ENCODE results near the gene TBX21. TPM values are rescaled to one million over a fixed set of nuclear protein-coding genes. Genes with fewer than 3 reads are reported as not detected.

Gene TBX21
- total RNA-seq, 3 donors from 2014 or later: 0.33 to 1.8 (median 1.0) TPM

- Histone ChIP-seq H3K36me3 (no peaks in the 10 kb centered on the region), H3K9me3 (no peaks in the 10 kb centered on the region), H3K4me3 (no peak overlapping the region), H3K27ac (no peak overlapping the region), H3K27me3 (peaks cover 0 to 33% of the 10 kb centered on the region in 2 donors), H3K4me1 (peaks cover 0 to 5% of the 10 kb centered on the region in 2 donors)
- TF ChIP-seq POLR2A (IDR thresholded peaks at IDR 0.05) (no peak), CTCF (IDR thresholded peaks at IDR 0.05) (no peak), POLR2AphosphoS5 (IDR thresholded peaks at IDR 0.05) (no peak)
- intact Hi-C loops (cut with DNase I; ENCODE audit: low total_unique reads): no loop called here
- no peak for DNase-seq (ENCODE audit: low spot score in 2 of 2)
Measured at GRCh38 chr17:47725446-47726111, 7.5 kb upstream of the TBX21 start.

- no peaks in the 10 kb centered on the region for H3K9me3 ChIP-seq
- no peaks in the 10 kb centered on the region for H3K4me1 ChIP-seq
- H3K4me3 ChIP-seq: no peak overlapping the region
- H3K27ac ChIP-seq: no peak overlapping the region
- intact Hi-C loops (cut with DNase I; ENCODE audit: low total_unique reads): no loop called here
- peaks cover 0 to 36% of the 10 kb centered on the region in 2 donors for H3K27me3 ChIP-seq
- TF ChIP-seq CTCF (IDR thresholded peaks at IDR 0.05) (no peak), POLR2AphosphoS5 (IDR thresholded peaks at IDR 0.05) (no peak), POLR2A (IDR thresholded peaks at IDR 0.05) (no peak)
- H3K36me3 ChIP-seq: no peaks in the 10 kb centered on the region
- no peak for DNase-seq (ENCODE audit: low spot score in 2 of 2)
Measured at GRCh38 chr17:47726796-47727703, 6.0 kb upstream of the TBX21 start.

- H3K4me1 ChIP-seq: no peaks in the 10 kb centered on the region
- no peak for TF ChIP-seq POLR2AphosphoS5 (IDR thresholded peaks at IDR 0.05)
- no peak for TF ChIP-seq POLR2A (IDR thresholded peaks at IDR 0.05)
- no peak for TF ChIP-seq CTCF (IDR thresholded peaks at IDR 0.05)
- no peaks in the 10 kb centered on the region for H3K36me3 ChIP-seq
- no peak for DNase-seq (ENCODE audit: low spot score in 2 of 2)
- H3K27me3 ChIP-seq: peaks cover under 1 to 37% of the 10 kb centered on the region in 2 donors
- no peak overlapping the region for H3K4me3 ChIP-seq
- H3K9me3 ChIP-seq: no peaks in the 10 kb centered on the region
- intact Hi-C loops (cut with DNase I; ENCODE audit: low total_unique reads): no loop called here
- H3K27ac ChIP-seq: no peak overlapping the region
Measured at GRCh38 chr17:47727704-47728036, 5.4 kb upstream of the TBX21 start.

GRCh38 chr17:47728214-47728877 is 4.7 kb upstream of the TBX21 start:
- Histone ChIP-seq H3K27ac (no peak overlapping the region), H3K9me3 (no peaks in the 10 kb centered on the region), H3K36me3 (no peaks in the 10 kb centered on the region), H3K4me3 (no peak overlapping the region), H3K27me3 (peaks cover 5 to 43% of the 10 kb centered on the region in 2 donors), H3K4me1 (peaks cover 0 to 3% of the 10 kb centered on the region in 2 donors)
- no peak for DNase-seq (ENCODE audit: low spot score in 2 of 2)
- no peak for TF ChIP-seq CTCF (IDR thresholded peaks at IDR 0.05)
- TF ChIP-seq POLR2AphosphoS5 (IDR thresholded peaks at IDR 0.05): no peak
- no peak for TF ChIP-seq POLR2A (IDR thresholded peaks at IDR 0.05)
- intact Hi-C loops (cut with DNase I; ENCODE audit: low total_unique reads): no loop called here

Data from breast epithelium (tissue), 4 donors.